GM12873 (cell line): ENCODE data around the gene KIF6.

Experiments
- CTCF ChIP-seq: IDR thresholded peaks from 2 replicates; pipeline ENCODE4 v1.5.1; 2012; ENCODE audit warnings: low read depth, mild to moderate bottlenecking, moderate library complexity, low read length, control low read depth; ENCODE audit not compliant: insufficient read depth; ENCODE audit errors: missing control alignments

KIF6 gene

DNA sequence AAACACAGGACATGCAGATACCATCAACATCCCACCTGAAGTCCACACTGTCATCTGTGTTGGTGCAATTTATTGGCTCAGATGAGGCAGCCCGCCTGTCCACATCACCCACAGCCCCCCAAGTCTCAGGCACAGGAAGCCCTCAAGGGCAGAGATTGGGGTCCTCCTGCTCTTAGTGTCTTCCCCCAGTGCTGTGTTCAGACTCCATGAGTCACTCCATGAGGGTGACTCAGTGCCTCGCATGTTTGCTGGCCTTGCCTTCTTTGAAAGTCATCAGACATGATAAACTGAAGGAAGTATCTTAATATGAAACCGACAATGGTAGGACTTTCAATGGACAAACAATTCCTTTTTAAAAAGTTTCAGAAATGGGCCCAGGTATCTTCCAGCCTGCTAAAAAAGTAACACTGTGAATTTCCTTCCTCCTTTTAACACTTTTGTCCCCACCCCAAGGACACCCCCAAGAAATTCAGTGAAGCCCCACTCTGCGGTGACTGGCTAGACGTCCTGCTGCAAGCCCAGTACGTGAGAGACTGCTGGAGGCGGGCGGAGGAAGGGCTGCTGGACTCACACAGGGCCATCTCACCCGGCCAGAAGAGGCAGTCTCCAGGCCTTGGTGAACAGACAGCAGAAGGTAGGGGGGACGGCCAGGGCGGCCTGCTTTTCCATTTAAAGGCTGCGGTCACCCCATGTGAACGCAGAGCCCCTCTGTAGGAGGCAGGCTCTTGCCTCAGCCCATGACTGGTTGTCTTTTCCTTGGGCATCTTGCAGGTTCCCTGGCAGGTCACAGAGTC, 359.7 kb downstream of the KIF6 start:
- TF ChIP-seq CTCF: no peak

GRCh38 chr6:39363280-39363679, 361.9 kb downstream of the KIF6 start:
- no peak for TF ChIP-seq CTCF

DNA sequence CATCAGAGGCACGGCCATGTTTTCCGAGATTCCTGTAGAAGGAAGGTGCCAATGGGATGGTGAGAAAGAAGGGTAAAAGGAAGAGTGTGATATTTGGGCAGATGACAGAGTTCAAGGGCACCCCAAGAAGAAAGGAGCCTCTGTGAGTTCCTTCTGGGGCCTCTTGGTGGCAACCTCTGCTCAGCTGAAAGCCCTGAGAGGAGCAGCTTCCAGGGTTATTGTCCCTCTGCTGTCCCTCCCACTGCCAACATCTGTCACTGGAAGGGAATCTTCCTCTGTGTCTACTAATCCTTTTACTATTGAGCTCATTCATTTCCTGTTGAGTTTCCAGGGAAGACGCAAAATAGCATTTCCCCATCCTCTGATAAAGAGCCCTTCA, 362.7 kb downstream of the KIF6 start:
- TF ChIP-seq CTCF: peak; percentile 25

DNA sequence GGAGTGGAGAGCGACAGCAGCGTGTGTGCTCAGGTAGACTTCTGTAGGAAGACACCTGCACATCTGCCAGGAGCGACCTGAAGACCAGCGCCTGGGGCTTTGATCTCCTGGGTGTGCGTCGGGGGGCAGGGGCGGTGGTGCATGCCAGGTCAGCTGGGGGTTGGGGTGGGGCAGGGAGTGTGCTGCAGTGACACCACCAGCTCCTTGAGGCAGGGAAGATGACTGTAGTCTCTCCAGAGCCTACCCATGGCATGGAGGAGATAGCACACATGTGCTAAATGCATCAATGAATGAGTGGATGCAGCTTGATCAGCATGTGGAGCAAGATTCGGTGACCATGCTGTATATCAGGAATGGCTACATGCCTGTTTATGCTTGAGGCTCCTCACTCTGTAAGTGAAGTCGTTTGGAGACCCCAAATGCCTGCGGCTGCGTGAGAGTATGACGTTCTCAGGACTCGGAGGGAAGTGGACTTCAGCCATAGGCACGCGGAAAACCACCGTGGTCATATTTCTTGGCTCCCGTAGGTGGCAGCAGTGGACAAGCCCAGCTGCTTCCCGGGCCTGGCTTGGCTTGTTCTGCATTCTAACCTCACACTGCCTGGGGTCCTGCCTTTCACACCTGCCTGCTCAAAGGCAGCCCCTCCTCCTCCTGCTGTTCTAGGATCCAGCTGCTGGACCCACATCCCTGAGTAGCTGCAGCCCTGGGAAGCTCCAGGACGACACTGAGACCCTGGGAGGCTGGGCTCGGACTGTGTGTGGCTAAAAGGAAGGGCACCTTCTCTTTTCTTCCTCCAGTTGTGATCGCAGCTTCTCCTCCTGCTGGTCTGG, 363.3 kb downstream of the KIF6 start:
- TF ChIP-seq CTCF: peak; percentile 93

DNA sequence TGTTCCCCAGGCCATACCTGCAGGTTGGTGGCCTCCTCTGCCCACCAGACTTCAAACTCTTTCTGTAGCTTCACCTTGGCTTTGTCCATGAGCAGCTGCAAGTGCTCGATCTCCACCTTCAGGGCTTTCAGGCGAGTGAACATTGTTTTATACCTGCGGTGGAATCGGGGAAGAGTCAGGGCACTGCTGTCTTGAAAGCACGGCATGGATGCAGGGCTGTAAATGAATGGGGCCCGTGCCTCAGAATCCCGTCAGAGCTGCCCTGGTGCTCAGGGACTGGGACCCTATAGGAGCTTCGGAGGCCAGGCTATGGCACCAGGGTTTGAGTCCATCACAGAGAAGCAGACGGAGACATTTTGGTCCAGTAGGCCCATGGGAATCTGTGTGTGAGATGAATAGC, 364.8 kb downstream of the KIF6 start:
- TF ChIP-seq CTCF: no peak

DNA sequence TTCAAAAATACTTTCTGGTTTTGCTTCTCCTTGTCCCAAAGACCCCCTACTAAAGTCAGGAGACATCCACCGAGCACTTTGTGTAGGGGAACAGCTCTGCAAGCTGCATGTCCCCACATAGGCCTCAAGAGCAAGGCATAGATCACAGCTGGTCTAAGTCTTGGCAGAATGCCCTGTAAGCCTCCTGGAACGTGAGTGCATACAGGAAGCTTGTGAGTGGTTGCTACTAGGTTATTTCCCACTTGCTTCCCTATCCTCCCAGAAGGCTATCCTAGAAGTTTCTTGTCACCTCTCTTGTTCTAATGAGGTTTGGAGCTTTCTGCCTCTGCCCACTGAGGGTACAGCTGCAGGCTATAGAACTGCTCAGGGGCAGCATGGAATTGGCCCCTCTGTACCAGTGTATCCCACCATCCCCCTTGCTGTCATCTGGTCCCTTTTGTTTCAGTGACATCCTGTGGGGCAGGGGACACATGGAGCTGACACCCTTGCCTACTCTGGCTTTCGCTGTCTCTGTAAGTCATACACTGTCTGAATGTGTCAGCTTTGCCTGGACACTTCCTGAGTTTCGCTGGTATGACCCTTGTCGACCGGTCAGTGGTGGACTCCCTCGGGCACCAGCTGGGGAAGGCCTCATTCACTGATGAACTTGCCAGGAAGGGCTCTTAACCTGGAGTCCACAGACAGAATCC, 367.1 kb downstream of the KIF6 start:
- TF ChIP-seq CTCF: no peak
